Gastroesophageal sphincter (tissue), 3 donors: ENCODE results near the gene SLC15A2.

ENCODE experiments used
- CTCF ChIP-seq, 4 experiments: fragments of 200-600 bp in 2 of 4; fragments of 450-650 bp in 2 of 4; sonication (generic) in 1 of 4; IDR thresholded peaks; one replicate each; pipeline ENCODE4 v1.5.1; 2017 to 2019; ENCODE audit warnings: antibody characterized with exemption in 4 of 4, mild to moderate bottlenecking in 2 of 4, moderate library complexity in 2 of 4
- POLR2A ChIP-seq, 2 donors: fragments of 450-650 bp; IDR thresholded peaks; one replicate each; pipeline ENCODE4 v1.6.1; 2017; ENCODE audit warnings: antibody characterized with exemption in 2 of 2, mild to moderate bottlenecking in 2 of 2, moderate library complexity in 1 of 2

GRCh38 chr3:121975702-121976302 is 81.6 kb downstream of the SLC15A2 start:
- TF ChIP-seq CTCF (IDR thresholded peaks at IDR 0.05) (no peak), POLR2A (IDR thresholded peaks at IDR 0.05) (no peak)
